Loucy (cell line): ENCODE measurements around the gene LRCH1.

Source experiments
- H2AFZ ChIP-seq: fragments of 200-600 bp; sonication (generic); 2 replicates; pipeline ENCODE4 v1.6.0; 2016; ENCODE audit warnings: antibody characterized with exemption, mild to moderate bottlenecking, low read length, moderate library complexity
- H3F3A ChIP-seq: fragments of 200-600 bp; 2 replicates; pipeline ENCODE4 v1.6.0; 2016; ENCODE audit warnings: antibody characterized with exemption, low read depth, mild to moderate bottlenecking
- H3K27me3 ChIP-seq: fragments of 200-600 bp; sonication (generic); 2 replicates; pipeline ENCODE4 v1.6.1; 2014; ENCODE audit warnings: low read length, mild to moderate bottlenecking; ENCODE audit not compliant: insufficient read depth, poor library complexity, severe bottlenecking
- H3K36me3 ChIP-seq: fragments of 200-600 bp; sonication (generic); 2 replicates; pipeline ENCODE4 v1.6.1; 2016; ENCODE audit warnings: low read length; ENCODE audit not compliant: insufficient read depth
- H3K4me1 ChIP-seq: fragments of 200-600 bp; sonication (generic); 2 replicates; pipeline ENCODE4 v1.5.1; 2014; ENCODE audit warnings: low read length, mild to moderate bottlenecking; ENCODE audit not compliant: insufficient read depth, poor library complexity, severe bottlenecking
- H3K4me2 ChIP-seq: fragments of 200-600 bp; sonication (generic); 2 replicates; pipeline ENCODE4 v1.6.0; 2014; ENCODE audit warnings: antibody characterized with exemption, low read length, low read depth, mild to moderate bottlenecking; ENCODE audit not compliant: poor library complexity, severe bottlenecking
- H3K4me3 ChIP-seq: fragments of 200-600 bp; sonication (generic); 2 replicates; pipeline ENCODE4 v1.5.1; 2014; ENCODE audit warnings: low read length, mild to moderate bottlenecking, mixed read lengths; ENCODE audit not compliant: poor library complexity, severe bottlenecking
- H3K79me2 ChIP-seq: fragments of 200-600 bp; sonication (generic); 2 replicates; pipeline ENCODE4 v1.6.1; 2014; ENCODE audit warnings: low read length; ENCODE audit not compliant: insufficient read depth
- H3K9ac ChIP-seq: fragments of 200-600 bp; sonication (generic); 2 replicates; pipeline ENCODE4 v1.6.0; 2014; ENCODE audit warnings: mild to moderate bottlenecking, low read depth, low read length, moderate library complexity; ENCODE audit not compliant: poor library complexity, severe bottlenecking
- H3K9me2 ChIP-seq: fragments of 200-600 bp; sonication (generic); replicated peaks from 2 replicates; pipeline ENCODE4 v1.6.1; 2016; ENCODE audit warnings: low read depth, low read length, mixed read lengths
- H3K9me3 ChIP-seq: fragments of 200-600 bp; sonication (generic); 2 replicates; pipeline ENCODE4 v1.6.1; 2014; ENCODE audit warnings: mild to moderate bottlenecking, antibody characterized with exemption, low read length, low read depth; ENCODE audit not compliant: insufficient read depth
- H4K20me1 ChIP-seq: fragments of 200-600 bp; sonication (generic); 2 replicates; pipeline ENCODE4 v1.6.0; 2014; ENCODE audit warnings: antibody characterized with exemption, low read length, mild to moderate bottlenecking; ENCODE audit not compliant: insufficient read depth, poor library complexity, severe bottlenecking
- CTCF ChIP-seq: fragments of 200-600 bp; sonication (generic); conservative IDR thresholded peaks from 2 replicates; pipeline ENCODE4 v1.5.1; 2014; ENCODE audit warnings: mild to moderate bottlenecking, antibody characterized with exemption, low read length
- EZH2phosphoT487 ChIP-seq: fragments of 200-600 bp; IDR thresholded peaks from 2 replicates; pipeline ENCODE4 v1.6.1; 2018; ENCODE audit warnings: antibody characterized with exemption, mild to moderate bottlenecking, moderate library complexity, borderline replicate concordance

The LRCH1 gene

GRCh38 chr13:46596466-46596865 is 43.5 kb downstream of the LRCH1 start:
- Histone ChIP-seq H2AFZ (no peak overlapping the region), H3K9ac (no peak overlapping the region), H3K79me2 (peaks cover 99% of the 10 kb centered on the region), H3K4me3 (no peak overlapping the region), H3K4me1 (peaks cover 76% of the 10 kb centered on the region), H3K4me2 (no peak overlapping the region), H3K9me2 (no peaks in the 10 kb centered on the region), H4K20me1 (peaks cover 46% of the 10 kb centered on the region), H3K36me3 (no peaks in the 10 kb centered on the region), H3F3A (no peaks in the 10 kb centered on the region), H3K27me3 (no peaks in the 10 kb centered on the region), H3K9me3 (no peaks in the 10 kb centered on the region)
- TF ChIP-seq CTCF (no peak), EZH2phosphoT487 (no peak)

GRCh38 chr13:46598140-46598819 is 45.3 kb downstream of the LRCH1 start:
- H3F3A ChIP-seq, result no peaks in the 10 kb centered on the region
- peaks cover 98% of the 10 kb centered on the region for H3K79me2 ChIP-seq
- peak overlapping the region; percentile 22 for H3K4me3 ChIP-seq
- TF ChIP-seq EZH2phosphoT487 (no peak), CTCF (no peak)
- no peak overlapping the region for H2AFZ ChIP-seq
- no peaks in the 10 kb centered on the region for H3K9me2 ChIP-seq
- peak overlapping the region; percentile 17 for H3K9ac ChIP-seq
- H3K36me3 ChIP-seq, result no peaks in the 10 kb centered on the region
- H3K27me3 ChIP-seq, result no peaks in the 10 kb centered on the region
- H4K20me1 ChIP-seq, result peaks cover 28% of the 10 kb centered on the region
- no peaks in the 10 kb centered on the region for H3K9me3 ChIP-seq
- peak overlapping the region; percentile 46 for H3K4me2 ChIP-seq
- H3K4me1 ChIP-seq, result peaks cover 70% of the 10 kb centered on the region

GRCh38 chr13:46598820-46599180 is 45.8 kb downstream of the LRCH1 start:
- H2AFZ ChIP-seq, result no peak overlapping the region
- no peaks in the 10 kb centered on the region for H3F3A ChIP-seq
- H3K4me1 ChIP-seq, result peaks cover 65% of the 10 kb centered on the region
- no peak overlapping the region for H3K9ac ChIP-seq
- H4K20me1 ChIP-seq, result peaks cover 27% of the 10 kb centered on the region
- H3K79me2 ChIP-seq, result peaks cover 98% of the 10 kb centered on the region
- no peaks in the 10 kb centered on the region for H3K9me2 ChIP-seq
- TF ChIP-seq EZH2phosphoT487 (no peak), CTCF (no peak)
- H3K4me2 ChIP-seq, result peak overlapping the region; percentile 46
- H3K4me3 ChIP-seq, result no peak overlapping the region
- H3K27me3 ChIP-seq, result no peaks in the 10 kb centered on the region
- H3K36me3 ChIP-seq, result no peaks in the 10 kb centered on the region
- H3K9me3 ChIP-seq, result no peaks in the 10 kb centered on the region
